HepG2 (cell line): ENCODE data around the gene CD248. TPM values are rescaled to one million over a fixed set of nuclear protein-coding genes. Genes with fewer than 3 reads are reported as not detected.

Source experiments
- ATRX ChIP-seq: sonication (generic); formaldehyde crosslinking; IDR thresholded peaks from 2 replicates; pipeline ENCODE4 v1.4.0; 2020; ENCODE audit warnings: missing genetic modification reagents, borderline replicate concordance
- ERF ChIP-seq: IDR thresholded peaks from 2 replicates; pipeline ENCODE4 v1.6.1; 2018; ENCODE audit warnings: missing biosample characterization, missing genetic modification reagents
- ESRRA ChIP-seq: sonication (generic); formaldehyde crosslinking; IDR thresholded peaks from 2 replicates; pipeline ENCODE4 v1.5.1; 2020; ENCODE audit warnings: mild to moderate bottlenecking, low read depth, missing genetic modification reagents
- ETV6 ChIP-seq: sonication (generic); formaldehyde crosslinking; conservative IDR thresholded peaks from 2 replicates; pipeline ENCODE4 v1.4.0; 2020; ENCODE audit warnings: missing genetic modification reagents
- GFI1 ChIP-seq: sonication (generic); formaldehyde crosslinking; IDR thresholded peaks from 2 replicates; pipeline ENCODE4 v1.5.0; 2020; ENCODE audit warnings: missing genetic modification reagents, mild to moderate bottlenecking, borderline replicate concordance
- HMG20B ChIP-seq: conservative IDR thresholded peaks from 2 replicates; pipeline ENCODE4 v1.6.1; 2016; ENCODE audit warnings: missing genetic modification reagents, missing compliant biosample characterization
- HMGXB4 ChIP-seq, 2 experiments: sonication (generic) in 1 of 2; formaldehyde crosslinking in 1 of 2; IDR thresholded peaks; 2 replicates each; pipeline versions ENCODE4 v1.4.0 to v1.6.1; 2018 to 2020; ENCODE audit warnings: missing genetic modification reagents in 2 of 2, borderline replicate concordance in 1 of 2, low read depth in 1 of 2, mild to moderate bottlenecking in 1 of 2, missing biosample characterization in 1 of 2
- KLF9 ChIP-seq: IDR thresholded peaks from 2 replicates; pipeline ENCODE4 v1.6.1; 2016; ENCODE audit warnings: low read depth
- PAWR ChIP-seq: sonication (generic); formaldehyde crosslinking; IDR thresholded peaks from 2 replicates; pipeline ENCODE4 v1.4.0; 2020; ENCODE audit warnings: missing genetic modification reagents, mild to moderate bottlenecking, borderline replicate concordance
- STAG1 ChIP-seq: sonication (generic); formaldehyde crosslinking; IDR thresholded peaks from 2 replicates; pipeline ENCODE4 v1.4.0; 2020; ENCODE audit warnings: missing genetic modification reagents
- ZBTB38 ChIP-seq: sonication (generic); formaldehyde crosslinking; IDR thresholded peaks from 2 replicates; pipeline ENCODE4 v1.5.1; 2020; ENCODE audit warnings: mild to moderate bottlenecking, missing genetic modification reagents
- ZMAT5 ChIP-seq: sonication (generic); formaldehyde crosslinking; IDR thresholded peaks from 2 replicates; pipeline ENCODE4 v1.5.0; 2020; ENCODE audit warnings: mild to moderate bottlenecking, low read depth, missing genetic modification reagents, borderline replicate concordance
- ZNF280D ChIP-seq: sonication (generic); formaldehyde crosslinking; IDR thresholded peaks from 2 replicates; pipeline ENCODE4 v1.5.1; 2020; ENCODE audit warnings: mild to moderate bottlenecking, missing genetic modification reagents
- ZNF354B ChIP-seq: sonication (generic); formaldehyde crosslinking; IDR thresholded peaks from 2 replicates; pipeline ENCODE4 v1.8.0; 2022; ENCODE audit warnings: mild to moderate bottlenecking, missing genetic modification reagents
- ZNF557 ChIP-seq: sonication (generic); formaldehyde crosslinking; IDR thresholded peaks from 2 replicates; pipeline ENCODE4 v1.4.0; 2020; ENCODE audit warnings: missing genetic modification reagents
- ZNF570 ChIP-seq: sonication (generic); formaldehyde crosslinking; IDR thresholded peaks from 2 replicates; pipeline ENCODE4 v1.4.0; 2020; ENCODE audit warnings: mild to moderate bottlenecking, missing genetic modification reagents, borderline replicate concordance
- ZNF576 ChIP-seq: sonication (generic); formaldehyde crosslinking; IDR thresholded peaks from 2 replicates; pipeline ENCODE4 v1.4.0; 2020; ENCODE audit warnings: mild to moderate bottlenecking, missing genetic modification reagents
- ZSCAN30 ChIP-seq: sonication (generic); formaldehyde crosslinking; IDR thresholded peaks from 2 replicates; pipeline ENCODE4 v1.5.0; 2020; ENCODE audit warnings: mild to moderate bottlenecking, missing genetic modification reagents
- ZUFSP ChIP-seq: sonication (generic); formaldehyde crosslinking; IDR thresholded peaks from 2 replicates; pipeline ENCODE4 v1.9.0; 2021; ENCODE audit warnings: missing genetic modification reagents, mild to moderate bottlenecking, borderline replicate concordance
- polyA plus RNA-seq, 8 experiments: library from polyadenylated mRNA; depleted of rRNA in 3 of 8; stranded (reverse) in 7 of 8; unstranded in 1 of 8; fragments of >200 nt; fragmentation: Illumina TruSeq in 4 of 8; extraction: Trizol in 4 of 8; gene quantifications; 2 replicates each; pipeline versions ENCODE4 v1.2.1 to v1.2.3, GENCODE V29; 2011 to 2016; ENCODE audit warnings: low read depth in 4 of 8, missing spikeins in 1 of 8, mixed read lengths in 1 of 8; ENCODE audit not compliant: insufficient read depth in 1 of 8
- total RNA-seq, 5 experiments: library from RNA; depleted of rRNA; stranded (reverse); fragments of >200 nt; fragmentation: Illumina TruSeq; extraction: Trizol; gene quantifications; 2 replicates each; pipeline ENCODE4 v1.2.3, GENCODE V29; 2016; ENCODE audit warnings: low read depth in 1 of 5

CD248 gene
- total and polyA plus RNA-seq, 2 of the 13 experiments (the other 11 are each of a cell fraction or from before 2014, with no cell fraction given), result 0.25 to 0.35 TPM

GRCh38 chr11:66289548-66290329 lies 27.1 kb downstream of the CD248 start (continued):
- TF ChIP-seq ZNF576 (CRISPR knock-in tag), result 0 out of 2 replicates have a peak, but pooled peaks have one; percentile 54
- TF ChIP-seq ZNF557 (CRISPR knock-in tag), result no peak
- peak in 1 of 2 experiments; percentile 47; a peak in 2 of 4 replicates for TF ChIP-seq HMGXB4 (CRISPR knock-in tag; IDR thresholded peaks at IDR 0.05; ENCODE audit: borderline replicate concordance in 1 of 2, low read depth in 1 of 2)
- TF ChIP-seq ZMAT5 (CRISPR knock-in tag), result no peak
- TF ChIP-seq ZUFSP, result no peak
- TF ChIP-seq ETV6 (CRISPR knock-in tag), result peak; percentile 77; the same call in 1 of the 2 replicates
- TF ChIP-seq ZNF354B, result 0 out of 2 replicates have a peak, but pooled peaks have one; percentile 57
- TF ChIP-seq ATRX (CRISPR knock-in tag), result 0 out of 2 replicates have a peak, but pooled peaks have one; percentile 37
- TF ChIP-seq PAWR (CRISPR knock-in tag), result no peak
- peak; percentile 66; the same call in 1 of the 2 replicates for TF ChIP-seq GFI1 (CRISPR knock-in tag)
- no peak for TF ChIP-seq STAG1 (CRISPR knock-in tag)
- TF ChIP-seq ESRRA (CRISPR knock-in tag), result peak; percentile 38; the same call in 1 of the 2 replicates
- TF ChIP-seq KLF9 (CRISPR knock-in tag), result no peak
- peak; percentile 48; the same call in 1 of the 2 replicates for TF ChIP-seq ERF
- no peak for TF ChIP-seq HMG20B
- TF ChIP-seq ZNF280D (CRISPR knock-in tag), result 0 out of 2 replicates have a peak, but pooled peaks have one; percentile 38
- TF ChIP-seq ZBTB38 (CRISPR knock-in tag), result no peak
- peak; percentile 90; the same call in 1 of the 2 replicates for TF ChIP-seq ZNF570 (CRISPR knock-in tag)
- TF ChIP-seq ZSCAN30 (CRISPR knock-in tag), result no peak; the same call in 1 of the 2 replicates
